ENCODE measurements around the gene MAGEB1. TPM values are rescaled to one million over a fixed set of nuclear protein-coding genes. Genes with fewer than 3 reads are reported as not detected.

Gene MAGEB1
- total RNA-seq, 1 experiment from 2014 or later = not detected

Other genes with a start within 250 kb of the MAGEB1 start
- 0.10 TPM for gene MAGEB2, start 31.6 kb upstream of the MAGEB1 start, total RNA-seq (2021; ENCODE audit: unreplicated experiment)
- not detected for gene MAGEB3, start 16.5 kb upstream of the MAGEB1 start, total RNA-seq (2021; ENCODE audit: unreplicated experiment)
- gene MAGEB4, start 5.1 kb upstream of the MAGEB1 start, total RNA-seq (2021; ENCODE audit: unreplicated experiment) = not detected
- gene NR0B1, start 62.2 kb downstream of the MAGEB1 start, total RNA-seq (2021; ENCODE audit: unreplicated experiment) = not detected

All from Panc1 (cell line).